GM12874 (cell line): Measurements from ENCODE around the gene CDR2L.

Source experiments
- CTCF ChIP-seq: IDR thresholded peaks from 2 replicates; pipeline ENCODE4 v1.5.1; 2011; ENCODE audit warnings: low read depth, mild to moderate bottlenecking, control low read depth, low read length, moderate library complexity; ENCODE audit not compliant: insufficient read depth

CDR2L gene

GRCh38 chr17:74971069-74971841 is 16.2 kb upstream of the CDR2L start:
- TF ChIP-seq CTCF, result no peak

GRCh38 chr17:74971842-74972106 is 15.7 kb upstream of the CDR2L start:
- TF ChIP-seq CTCF, result no peak

GRCh38 chr17:74972107-74972972 is 15.1 kb upstream of the CDR2L start, which contains the start of gene HID1:
HID1 (minus strand) TSS chr17:74972759; CDS start chr17:74972656, 103 bp downstream.
- no peak for TF ChIP-seq CTCF

GRCh38 chr17:74972973-74973328 is 14.5 kb upstream of the CDR2L start:
- TF ChIP-seq CTCF, result no peak

GRCh38 chr17:74975943-74976342 is 11.5 kb upstream of the CDR2L start:
- no peak for TF ChIP-seq CTCF

GRCh38 chr17:74977802-74978201 is 9.6 kb upstream of the CDR2L start:
- no peak for TF ChIP-seq CTCF

- TF ChIP-seq CTCF, result no peak
Measured at GRCh38 chr17:74978240-74978639, 9.2 kb upstream of the CDR2L start.
